HepG2 (cell line): ENCODE data around the gene CTSZ. TPM values are rescaled to one million over a fixed set of nuclear protein-coding genes. Genes with fewer than 3 reads are reported as not detected.

ENCODE experiments used
- BRCA1 ChIP-seq: sonication (generic); formaldehyde crosslinking; IDR thresholded peaks from 2 replicates; pipeline ENCODE4 v1.4.0; 2020; ENCODE audit warnings: missing genetic modification reagents
- EZH2 ChIP-seq: conservative IDR thresholded peaks from 2 replicates; pipeline ENCODE4 v1.6.1; 2012; ENCODE audit warnings: mild to moderate bottlenecking, low read depth, low read length, moderate library complexity
- MTA1 ChIP-seq: sonication (generic); formaldehyde crosslinking; IDR thresholded peaks from 2 replicates; pipeline ENCODE4 v1.4.0; 2020; ENCODE audit warnings: missing genetic modification reagents, mild to moderate bottlenecking, borderline replicate concordance
- polyA plus RNA-seq, 8 experiments: library from polyadenylated mRNA; depleted of rRNA in 3 of 8; stranded (reverse) in 7 of 8; unstranded in 1 of 8; fragments of >200 nt; fragmentation: Illumina TruSeq in 4 of 8; extraction: Trizol in 4 of 8; gene quantifications; 2 replicates each; pipeline versions ENCODE4 v1.2.1 to v1.2.3, GENCODE V29; 2011 to 2016; ENCODE audit warnings: low read depth in 4 of 8, missing spikeins in 1 of 8, mixed read lengths in 1 of 8; ENCODE audit not compliant: insufficient read depth in 1 of 8
- total RNA-seq, 5 experiments: library from RNA; depleted of rRNA; stranded (reverse); fragments of >200 nt; fragmentation: Illumina TruSeq; extraction: Trizol; gene quantifications; 2 replicates each; pipeline ENCODE4 v1.2.3, GENCODE V29; 2016; ENCODE audit warnings: low read depth in 1 of 5
- TF ChIP-seq, protein P1 (sequence below): sonication (generic); formaldehyde crosslinking; IDR thresholded peaks from 2 replicates; pipeline ENCODE4 v1.4.0; 2020; ENCODE audit warnings: missing genetic modification reagents
- TF ChIP-seq, protein P2 (sequence below): sonication (generic); formaldehyde crosslinking; IDR thresholded peaks from 2 replicates; pipeline ENCODE4 v1.5.1; 2020; ENCODE audit warnings: mild to moderate bottlenecking, missing genetic modification reagents, moderate library complexity

Gene CTSZ
- total and polyA plus RNA-seq, 2 of the 13 experiments (the other 11 are each of a cell fraction or from before 2014, with no cell fraction given): 0.33 TPM; not detected in 1

DNA sequence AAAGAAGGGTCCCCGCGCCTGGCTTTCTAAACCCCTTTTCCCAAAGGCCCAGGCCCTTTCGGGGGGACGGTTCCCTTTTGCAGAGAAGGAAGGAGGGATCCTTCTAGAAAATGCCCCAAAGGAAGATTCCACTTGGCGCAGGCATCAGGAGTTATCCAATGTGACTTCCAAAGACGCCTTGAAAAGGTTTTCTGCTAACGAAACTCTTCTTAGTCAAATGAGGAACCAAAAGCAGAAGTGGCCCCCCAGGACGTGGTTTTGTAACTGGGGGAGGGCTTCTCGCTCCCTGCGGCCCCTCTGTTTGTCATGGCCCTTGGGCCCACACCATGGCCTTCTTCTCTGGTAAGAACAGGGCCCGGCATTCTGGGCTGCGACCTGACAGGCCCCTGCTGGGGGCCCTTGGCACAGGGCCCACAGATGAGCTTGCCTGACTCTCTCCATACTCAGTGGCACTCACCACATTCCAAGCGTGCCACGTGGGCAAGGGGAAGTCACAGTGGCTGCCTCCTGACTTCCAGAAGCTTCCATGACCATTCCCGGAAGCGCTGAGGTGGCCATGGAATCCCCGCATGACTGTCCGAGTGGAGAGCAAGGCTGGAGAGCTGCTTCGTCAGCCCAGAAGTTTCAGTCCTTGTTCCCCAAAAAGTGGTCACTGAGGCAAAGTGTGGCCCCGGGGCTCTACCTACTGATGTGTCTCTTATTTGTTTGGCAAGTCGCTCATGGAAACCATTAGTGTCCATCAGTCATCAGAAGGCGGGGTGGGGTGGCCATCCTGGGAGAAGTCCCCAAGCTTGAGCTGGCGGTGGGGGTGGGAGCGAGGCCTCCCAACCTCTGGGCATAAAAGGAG is 834 bp upstream of the CTSZ start (continued):
- TF ChIP-seq, protein P1, sequence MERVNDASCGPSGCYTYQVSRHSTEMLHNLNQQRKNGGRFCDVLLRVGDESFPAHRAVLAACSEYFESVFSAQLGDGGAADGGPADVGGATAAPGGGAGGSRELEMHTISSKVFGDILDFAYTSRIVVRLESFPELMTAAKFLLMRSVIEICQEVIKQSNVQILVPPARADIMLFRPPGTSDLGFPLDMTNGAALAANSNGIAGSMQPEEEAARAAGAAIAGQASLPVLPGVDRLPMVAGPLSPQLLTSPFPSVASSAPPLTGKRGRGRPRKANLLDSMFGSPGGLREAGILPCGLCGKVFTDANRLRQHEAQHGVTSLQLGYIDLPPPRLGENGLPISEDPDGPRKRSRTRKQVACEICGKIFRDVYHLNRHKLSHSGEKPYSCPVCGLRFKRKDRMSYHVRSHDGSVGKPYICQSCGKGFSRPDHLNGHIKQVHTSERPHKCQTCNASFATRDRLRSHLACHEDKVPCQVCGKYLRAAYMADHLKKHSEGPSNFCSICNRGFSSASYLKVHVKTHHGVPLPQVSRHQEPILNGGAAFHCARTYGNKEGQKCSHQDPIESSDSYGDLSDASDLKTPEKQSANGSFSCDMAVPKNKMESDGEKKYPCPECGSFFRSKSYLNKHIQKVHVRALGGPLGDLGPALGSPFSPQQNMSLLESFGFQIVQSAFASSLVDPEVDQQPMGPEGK (CRISPR knock-in tag): peak; percentile 42; the same call in 1 of the 2 replicates
- TF ChIP-seq MTA1 (CRISPR knock-in tag) (0 out of 2 replicates have a peak, but pooled peaks have one; percentile 33), BRCA1 (CRISPR knock-in tag) (no peak), EZH2 (no peak)
- TF ChIP-seq, protein P2, sequence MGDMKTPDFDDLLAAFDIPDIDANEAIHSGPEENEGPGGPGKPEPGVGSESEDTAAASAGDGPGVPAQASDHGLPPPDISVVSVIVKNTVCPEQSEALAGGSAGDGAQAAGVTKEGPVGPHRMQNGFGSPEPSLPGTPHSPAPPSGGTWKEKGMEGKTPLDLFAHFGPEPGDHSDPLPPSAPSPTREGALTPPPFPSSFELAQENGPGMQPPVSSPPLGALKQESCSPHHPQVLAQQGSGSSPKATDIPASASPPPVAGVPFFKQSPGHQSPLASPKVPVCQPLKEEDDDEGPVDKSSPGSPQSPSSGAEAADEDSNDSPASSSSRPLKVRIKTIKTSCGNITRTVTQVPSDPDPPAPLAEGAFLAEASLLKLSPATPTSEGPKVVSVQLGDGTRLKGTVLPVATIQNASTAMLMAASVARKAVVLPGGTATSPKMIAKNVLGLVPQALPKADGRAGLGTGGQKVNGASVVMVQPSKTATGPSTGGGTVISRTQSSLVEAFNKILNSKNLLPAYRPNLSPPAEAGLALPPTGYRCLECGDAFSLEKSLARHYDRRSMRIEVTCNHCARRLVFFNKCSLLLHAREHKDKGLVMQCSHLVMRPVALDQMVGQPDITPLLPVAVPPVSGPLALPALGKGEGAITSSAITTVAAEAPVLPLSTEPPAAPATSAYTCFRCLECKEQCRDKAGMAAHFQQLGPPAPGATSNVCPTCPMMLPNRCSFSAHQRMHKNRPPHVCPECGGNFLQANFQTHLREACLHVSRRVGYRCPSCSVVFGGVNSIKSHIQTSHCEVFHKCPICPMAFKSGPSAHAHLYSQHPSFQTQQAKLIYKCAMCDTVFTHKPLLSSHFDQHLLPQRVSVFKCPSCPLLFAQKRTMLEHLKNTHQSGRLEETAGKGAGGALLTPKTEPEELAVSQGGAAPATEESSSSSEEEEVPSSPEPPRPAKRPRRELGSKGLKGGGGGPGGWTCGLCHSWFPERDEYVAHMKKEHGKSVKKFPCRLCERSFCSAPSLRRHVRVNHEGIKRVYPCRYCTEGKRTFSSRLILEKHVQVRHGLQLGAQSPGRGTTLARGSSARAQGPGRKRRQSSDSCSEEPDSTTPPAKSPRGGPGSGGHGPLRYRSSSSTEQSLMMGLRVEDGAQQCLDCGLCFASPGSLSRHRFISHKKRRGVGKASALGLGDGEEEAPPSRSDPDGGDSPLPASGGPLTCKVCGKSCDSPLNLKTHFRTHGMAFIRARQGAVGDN (CRISPR knock-in tag): peak; percentile 61
